ENCODE data around the gene TBKBP1. TPM values are rescaled to one million over a fixed set of nuclear protein-coding genes. Genes with fewer than 3 reads are reported as not detected.
A peak's percentile ranks its signal among the peaks of the same experiment; 100 is the strongest.

TBKBP1 gene
- total RNA-seq, 5 donors from 2014 or later (not counting 1 experiment from before 2014, with no cell fraction given), result 4.5 to 20.5 (median 7.2) TPM

DNA sequence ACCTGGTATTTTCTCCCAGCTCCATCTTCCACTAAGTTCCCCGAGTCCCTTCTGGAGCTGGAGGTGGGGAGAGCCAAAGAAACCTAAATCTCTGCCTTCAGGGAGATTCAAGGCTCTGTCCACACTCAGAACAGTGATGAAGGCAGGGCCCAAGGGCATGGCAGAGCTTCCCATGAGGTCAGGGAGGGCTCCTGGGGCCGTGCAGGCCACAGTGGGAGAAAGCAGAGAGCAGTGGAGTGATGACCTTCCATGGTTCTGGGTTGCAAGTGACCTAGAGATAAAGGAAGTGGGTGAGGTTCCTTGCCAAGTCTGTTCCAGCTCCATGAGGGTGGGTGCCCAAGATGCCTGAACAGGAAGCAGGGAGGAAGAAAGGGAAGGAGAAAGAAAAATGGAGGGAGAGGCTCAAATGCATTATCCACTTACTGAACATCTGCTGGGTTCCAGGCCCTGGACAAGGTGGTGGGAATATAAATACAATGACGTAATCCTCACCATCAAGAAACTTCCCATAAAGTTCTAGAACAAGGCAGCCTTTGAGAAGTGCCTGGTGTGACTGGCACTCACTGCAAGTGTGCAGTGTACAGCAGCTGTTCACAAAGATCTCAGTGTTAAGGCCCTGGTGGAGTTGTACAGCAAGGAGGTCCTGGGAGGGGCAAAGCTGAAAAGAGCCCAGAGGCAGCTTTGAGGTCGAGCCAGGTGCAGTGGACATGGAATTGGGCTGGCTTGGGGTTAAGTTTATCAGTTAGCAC lies 13.3 kb downstream of the TBKBP1 start:
- H3K27me3 ChIP-seq (replicated peaks in 1 of 2; ENCODE audit: control insufficient read depth in 2 of 2, extremely low read depth in 1 of 2, insufficient read depth in 2 of 2, low read length in 1 of 2), result no peaks in the 10 kb centered on the region
- H3K4me3 ChIP-seq (ENCODE audit: control insufficient read depth in 1 of 2, extremely low read depth in 1 of 2, low read length in 1 of 2), result no peak overlapping the region
- no peaks in the 10 kb centered on the region for H3K9me3 ChIP-seq
- DNase-seq (no peak), ATAC-seq (replicated peaks in 1 of 4) (no peak)
- Mint-ChIP-seq H3K36me3 (peaks cover 12% of the 10 kb centered on the region), H3K27me3 (no peaks in the 10 kb centered on the region), H3K27ac (peak overlapping the region; percentile 85 to 89), H3K4me3 (peak overlapping the region in 1 of 3 donors; percentile 80), H3K4me1 (peaks cover 49 to 63% (median 58%) of the 10 kb centered on the region in 3 donors), H3K9me3 (no peaks in the 10 kb centered on the region)
- peaks cover 0 to 7% of the 10 kb centered on the region in 2 donors for H3K36me3 ChIP-seq (ENCODE audit: control insufficient read depth in 2 of 2, extremely low read depth in 1 of 2, insufficient read depth in 1 of 2, low read length in 1 of 2)
- peak overlapping the region; percentile 38 for H3K27ac ChIP-seq (ENCODE audit: low read length)
- 71% methylated on average over 1 of the region's 4 CpGs for WGBS (ENCODE audit: insufficient coverage)
- CTCF ChIA-PET, result interaction anchor here in 1 of 2 donors (0.6 kb wide), 1 partner anchor 8 kb away, joined by 4 read pairs; no protein-coding TSS in a partner anchor
- POLR2A ChIA-PET, result no interaction called here
- peaks cover 45 to 82% of the 10 kb centered on the region in 2 experiments for H3K4me1 ChIP-seq (ENCODE audit: control insufficient read depth in 1 of 2, extremely low read depth in 1 of 2, insufficient read depth in 2 of 2, low read length in 2 of 2)

DNA sequence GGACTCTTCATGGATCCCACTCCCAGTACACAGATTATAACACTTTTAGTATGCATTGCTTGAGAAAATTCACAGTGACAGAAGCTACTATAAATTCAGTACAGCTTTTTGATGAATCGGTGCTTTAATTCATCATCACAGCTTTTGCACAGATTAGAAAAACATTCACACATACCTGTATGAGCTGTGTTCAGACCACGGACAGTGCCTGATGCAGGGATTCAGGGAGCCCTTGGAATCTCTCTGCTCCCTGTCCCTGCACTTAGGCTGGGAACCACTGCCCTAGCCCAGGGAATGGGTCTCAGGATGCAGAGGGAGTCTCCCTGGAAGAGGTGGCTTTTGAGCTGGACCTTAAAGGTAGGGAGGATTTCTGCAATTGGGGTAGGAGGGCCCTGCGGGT lies 13.9 kb downstream of the TBKBP1 start:
- Histone ChIP-seq H3K27ac (ENCODE audit: low read length) (no peak overlapping the region), H3K4me3 (ENCODE audit: control insufficient read depth in 1 of 2, extremely low read depth in 1 of 2, low read length in 1 of 2) (no peak overlapping the region), H3K36me3 (ENCODE audit: control insufficient read depth in 2 of 2, extremely low read depth in 1 of 2, insufficient read depth in 1 of 2, low read length in 1 of 2) (peaks cover 0 to 7% of the 10 kb centered on the region in 2 donors), H3K4me1 (ENCODE audit: control insufficient read depth in 1 of 2, extremely low read depth in 1 of 2, insufficient read depth in 2 of 2, low read length in 2 of 2) (peaks cover 45 to 82% of the 10 kb centered on the region in 2 experiments), H3K27me3 (replicated peaks in 1 of 2; ENCODE audit: control insufficient read depth in 2 of 2, extremely low read depth in 1 of 2, insufficient read depth in 2 of 2, low read length in 1 of 2) (peaks cover 0 to 4% of the 10 kb centered on the region in 2 experiments), H3K9me3 (no peaks in the 10 kb centered on the region)
- no peak for ATAC-seq (replicated peaks in 1 of 4)
- Mint-ChIP-seq H3K4me1 (peaks cover 45 to 63% (median 56%) of the 10 kb centered on the region in 3 donors), H3K4me3 (no peak overlapping the region), H3K27me3 (no peaks in the 10 kb centered on the region), H3K36me3 (peaks cover 12% of the 10 kb centered on the region), H3K27ac (no peak overlapping the region), H3K9me3 (no peaks in the 10 kb centered on the region)
- POLR2A ChIA-PET, result interaction anchor here in 1 of 2 donors (0.6 kb wide), 1 partner anchor 228 kb away, joined by 3 read pairs; no protein-coding TSS in a partner anchor
- 89% methylated on average over 3 of the region's 3 CpGs for WGBS (ENCODE audit: insufficient coverage)
- CTCF ChIA-PET, result interaction anchor here in 1 of 2 donors (0.6 kb wide), 1 partner anchor 8 kb away, joined by 4 read pairs; no protein-coding TSS in a partner anchor
- DNase-seq, result no peak

GRCh38 chr17:47708312-47708863 lies 14.4 kb downstream of the TBKBP1 start:
- Histone ChIP-seq H3K36me3 (ENCODE audit: control insufficient read depth in 2 of 2, extremely low read depth in 1 of 2, insufficient read depth in 1 of 2, low read length in 1 of 2) (peaks cover 0 to 7% of the 10 kb centered on the region in 2 donors), H3K4me1 (ENCODE audit: control insufficient read depth in 1 of 2, extremely low read depth in 1 of 2, insufficient read depth in 2 of 2, low read length in 2 of 2) (peaks cover 41 to 82% of the 10 kb centered on the region in 2 experiments), H3K27me3 (replicated peaks in 1 of 2; ENCODE audit: control insufficient read depth in 2 of 2, extremely low read depth in 1 of 2, insufficient read depth in 2 of 2, low read length in 1 of 2) (peaks cover 0 to 6% of the 10 kb centered on the region in 2 experiments), H3K27ac (ENCODE audit: low read length) (no peak overlapping the region), H3K9me3 (no peaks in the 10 kb centered on the region), H3K4me3 (ENCODE audit: control insufficient read depth in 1 of 2, extremely low read depth in 1 of 2, low read length in 1 of 2) (no peak overlapping the region)
- ATAC-seq (replicated peaks in 1 of 4), result no peak
- ChIA-PET POLR2A (interaction anchor here (0.5 to 0.6 kb wide), 2 partner anchors 228 to 852 kb away, joined by 3 to 4 read pairs; no protein-coding TSS in a partner anchor), CTCF (interaction anchor here in 1 of 2 donors (0.6 kb wide), 1 partner anchor 9 kb away, joined by 4 read pairs; no protein-coding TSS in a partner anchor)
- H3K36me3 Mint-ChIP-seq, result peaks cover 12% of the 10 kb centered on the region
- H3K4me3 Mint-ChIP-seq, result no peak overlapping the region
- H3K27me3 Mint-ChIP-seq, result no peaks in the 10 kb centered on the region
- no peak overlapping the region for H3K27ac Mint-ChIP-seq
- no peaks in the 10 kb centered on the region for H3K9me3 Mint-ChIP-seq
- no peak for DNase-seq
- H3K4me1 Mint-ChIP-seq, result peaks cover 41 to 63% (median 52%) of the 10 kb centered on the region in 3 donors
- 100% methylated on average over 7 of the region's 31 CpGs for WGBS (ENCODE audit: insufficient coverage)

DNA sequence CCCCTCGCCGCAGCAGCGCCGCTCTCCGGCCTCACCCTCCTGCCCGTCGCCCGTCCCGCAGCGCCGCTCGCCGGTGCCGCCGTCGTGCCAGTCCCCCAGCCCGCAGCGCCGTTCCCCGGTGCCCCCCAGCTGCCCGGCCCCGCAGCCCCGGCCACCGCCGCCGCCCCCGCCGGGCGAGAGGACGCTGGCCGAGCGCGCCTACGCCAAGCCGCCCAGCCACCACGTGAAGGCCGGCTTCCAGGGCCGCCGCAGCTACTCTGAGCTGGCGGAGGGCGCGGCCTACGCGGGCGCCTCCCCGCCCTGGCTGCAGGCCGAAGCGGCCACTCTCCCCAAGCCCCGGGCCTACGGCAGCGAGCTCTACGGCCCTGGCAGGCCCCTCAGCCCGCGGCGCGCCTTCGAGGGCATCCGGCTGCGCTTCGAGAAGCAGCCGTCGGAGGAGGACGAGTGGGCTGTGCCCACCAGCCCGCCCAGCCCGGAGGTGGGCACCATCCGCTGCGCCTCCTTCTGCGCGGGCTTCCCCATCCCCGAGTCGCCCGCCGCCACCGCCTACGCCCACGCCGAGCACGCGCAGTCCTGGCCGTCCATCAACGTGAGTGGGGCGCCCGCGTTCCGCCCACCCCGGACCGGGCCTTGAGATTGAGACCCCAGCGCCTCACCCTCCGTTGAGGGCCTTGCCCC lies 15.0 kb downstream of the TBKBP1 start:
- H3K27ac ChIP-seq (ENCODE audit: low read length), result no peak overlapping the region
- Mint-ChIP-seq H3K4me3 (no peak overlapping the region), H3K36me3 (peaks cover 12% of the 10 kb centered on the region), H3K9me3 (no peaks in the 10 kb centered on the region), H3K4me1 (peaks cover 35 to 63% (median 48%) of the 10 kb centered on the region in 3 donors), H3K27me3 (no peaks in the 10 kb centered on the region), H3K27ac (no peak overlapping the region)
- H3K36me3 ChIP-seq (ENCODE audit: control insufficient read depth in 2 of 2, extremely low read depth in 1 of 2, insufficient read depth in 1 of 2, low read length in 1 of 2), result peaks cover 0 to 7% of the 10 kb centered on the region in 2 donors
- H3K9me3 ChIP-seq, result no peaks in the 10 kb centered on the region
- H3K4me3 ChIP-seq (ENCODE audit: control insufficient read depth in 1 of 2, extremely low read depth in 1 of 2, low read length in 1 of 2), result no peak overlapping the region
- H3K27me3 ChIP-seq (replicated peaks in 1 of 2; ENCODE audit: control insufficient read depth in 2 of 2, extremely low read depth in 1 of 2, insufficient read depth in 2 of 2, low read length in 1 of 2), result peaks cover 0 to 6% of the 10 kb centered on the region in 2 experiments
- POLR2A ChIA-PET, result interaction anchor here in 1 of 2 donors (0.5 kb wide), 1 partner anchor 852 kb away, joined by 4 read pairs; no protein-coding TSS in a partner anchor
- no peak for ATAC-seq (replicated peaks in 1 of 4)
- DNase-seq, result no peak
- CTCF ChIA-PET, result no interaction called here
- H3K4me1 ChIP-seq (ENCODE audit: control insufficient read depth in 1 of 2, extremely low read depth in 1 of 2, insufficient read depth in 2 of 2, low read length in 2 of 2), result peaks cover 35 to 82% of the 10 kb centered on the region in 2 experiments
- 97% methylated on average over 87 of the region's 89 CpGs for WGBS (ENCODE audit: insufficient coverage)

DNA sequence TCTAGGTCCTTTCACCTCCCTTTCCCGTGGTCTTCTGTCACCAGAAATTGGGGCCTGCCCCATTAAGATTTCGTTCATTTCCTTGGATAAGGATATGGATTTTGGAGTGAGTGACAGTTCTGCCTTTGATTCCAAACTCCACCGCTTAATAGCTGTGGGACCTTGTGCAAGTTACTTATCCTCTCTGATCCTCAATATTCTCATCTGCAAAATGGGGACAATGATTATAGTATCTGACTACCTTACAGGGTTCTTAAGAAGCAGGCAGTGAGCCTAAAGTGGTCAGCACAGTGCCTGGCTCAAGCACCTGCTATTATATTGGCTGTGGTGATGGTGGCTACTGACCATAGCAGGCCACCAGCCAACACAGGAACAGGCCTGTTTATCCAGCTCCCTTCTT lies 15.6 kb downstream of the TBKBP1 start:
- no peak for ATAC-seq (replicated peaks in 1 of 4)
- no peak overlapping the region for H3K27ac Mint-ChIP-seq
- Histone ChIP-seq H3K9me3 (no peaks in the 10 kb centered on the region), H3K27ac (ENCODE audit: low read length) (no peak overlapping the region), H3K4me3 (ENCODE audit: control insufficient read depth in 1 of 2, extremely low read depth in 1 of 2, low read length in 1 of 2) (no peak overlapping the region), H3K4me1 (ENCODE audit: control insufficient read depth in 1 of 2, extremely low read depth in 1 of 2, insufficient read depth in 2 of 2, low read length in 2 of 2) (peaks cover 29 to 82% of the 10 kb centered on the region in 2 experiments), H3K27me3 (replicated peaks in 1 of 2; ENCODE audit: control insufficient read depth in 2 of 2, extremely low read depth in 1 of 2, insufficient read depth in 2 of 2, low read length in 1 of 2) (peaks cover 0 to 6% of the 10 kb centered on the region in 2 experiments), H3K36me3 (ENCODE audit: control insufficient read depth in 2 of 2, extremely low read depth in 1 of 2, insufficient read depth in 1 of 2, low read length in 1 of 2) (peaks cover 0 to 7% of the 10 kb centered on the region in 2 donors)
- H3K36me3 Mint-ChIP-seq, result peaks cover 12% of the 10 kb centered on the region
- no peak overlapping the region for H3K4me3 Mint-ChIP-seq
- no peak for DNase-seq
- no peaks in the 10 kb centered on the region for H3K27me3 Mint-ChIP-seq
- H3K4me1 Mint-ChIP-seq, result peaks cover 29 to 63% (median 48%) of the 10 kb centered on the region in 3 donors
- no CpG with 5 or more reads among the region's 3 CpGs for WGBS (ENCODE audit: insufficient coverage)
- ChIA-PET CTCF (interaction anchor here in 1 of 2 donors (0.6 kb wide), 1 partner anchor 596 kb away, joined by 4 read pairs; no protein-coding TSS in a partner anchor), POLR2A (no interaction called here)
- no peaks in the 10 kb centered on the region for H3K9me3 Mint-ChIP-seq

Measured in T-cell (primary cell).